ENCODE measurements around the gene TTC39A. TPM values are rescaled to one million over a fixed set of nuclear protein-coding genes. Genes with fewer than 3 reads are reported as not detected.

TTC39A gene
- total and polyA plus RNA-seq, 2 donors from 2014 or later, result 31.4 to 70.1 TPM

- Histone ChIP-seq H3K4me3 (ENCODE audit: low read length in 3 of 3) (no peak overlapping the region), H3K36me3 (ENCODE audit: control insufficient read depth in 2 of 3, insufficient read depth in 3 of 3, low read length in 3 of 3) (no peaks in the 10 kb centered on the region), H3K27ac (ENCODE audit: low read depth in 2 of 2, low read length in 2 of 2) (no peak overlapping the region), H3K27me3 (ENCODE audit: control insufficient read depth, insufficient read depth, low read length) (no peaks in the 10 kb centered on the region), H3K9me3 (ENCODE audit: control insufficient read depth in 2 of 3, insufficient read depth in 1 of 3, low read length in 3 of 3) (no peaks in the 10 kb centered on the region), H3K9ac (ENCODE audit: low read length in 3 of 3) (no peak overlapping the region), H3K4me1 (ENCODE audit: control insufficient read depth in 2 of 3, insufficient read depth in 2 of 3, low read depth in 1 of 3, low read length in 3 of 3) (peaks cover 0 to 19% (median 10%) of the 10 kb centered on the region in 3 donors)
- no peak for FAIRE-seq
- intact Hi-C loops (cut with DNase I), result no loop called here
- TF ChIP-seq CTCF (IDR thresholded peaks at IDR 0.05; ENCODE audit: borderline replicate concordance, extremely low read depth, insufficient read depth), result no peak
- DNase-seq, result no peak
These were observed 67.0 kb downstream of the TTC39A start for GRCh38 chr1:51263147-51263877.

DNA sequence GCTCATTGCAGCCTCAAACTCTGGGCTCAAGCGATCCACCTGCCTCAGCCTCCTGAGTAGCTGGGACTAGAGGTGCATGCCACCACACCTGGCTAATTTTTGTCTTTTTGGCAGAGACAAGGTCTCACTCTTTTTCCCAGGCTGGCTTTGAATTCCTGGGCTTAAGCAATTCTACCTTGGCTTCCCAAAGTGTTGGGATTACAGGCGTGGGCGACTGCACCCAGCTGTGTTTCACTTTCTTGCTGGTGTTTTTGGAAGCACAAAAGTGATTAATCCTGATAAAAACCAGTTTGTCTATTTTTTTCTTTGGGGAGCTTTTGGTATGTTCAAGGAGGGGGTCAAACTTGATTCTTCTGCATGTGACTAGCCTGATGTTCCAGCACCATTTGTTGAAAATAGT, 75.0 kb downstream of the TTC39A start:
- no peak for TF ChIP-seq CTCF (IDR thresholded peaks at IDR 0.05; ENCODE audit: borderline replicate concordance, extremely low read depth, insufficient read depth)
- no peak overlapping the region for H3K4me3 ChIP-seq (ENCODE audit: low read length in 3 of 3)
- H3K27ac ChIP-seq (ENCODE audit: low read depth in 2 of 2, low read length in 2 of 2), result no peak overlapping the region
- no peaks in the 10 kb centered on the region for H3K36me3 ChIP-seq (ENCODE audit: control insufficient read depth in 2 of 3, insufficient read depth in 3 of 3, low read length in 3 of 3)
- H3K9ac ChIP-seq (ENCODE audit: low read length in 3 of 3), result no peak overlapping the region
- H3K9me3 ChIP-seq (ENCODE audit: control insufficient read depth in 2 of 3, insufficient read depth in 1 of 3, low read length in 3 of 3), result no peaks in the 10 kb centered on the region
- peaks cover 0 to 24% (median 7%) of the 10 kb centered on the region in 3 donors for H3K4me1 ChIP-seq (ENCODE audit: control insufficient read depth in 2 of 3, insufficient read depth in 2 of 3, low read depth in 1 of 3, low read length in 3 of 3)
- intact Hi-C loops (cut with DNase I), result no loop called here
- DNase-seq (no peak), FAIRE-seq (no peak)
- no peaks in the 10 kb centered on the region for H3K27me3 ChIP-seq (ENCODE audit: control insufficient read depth, insufficient read depth, low read length)

DNA sequence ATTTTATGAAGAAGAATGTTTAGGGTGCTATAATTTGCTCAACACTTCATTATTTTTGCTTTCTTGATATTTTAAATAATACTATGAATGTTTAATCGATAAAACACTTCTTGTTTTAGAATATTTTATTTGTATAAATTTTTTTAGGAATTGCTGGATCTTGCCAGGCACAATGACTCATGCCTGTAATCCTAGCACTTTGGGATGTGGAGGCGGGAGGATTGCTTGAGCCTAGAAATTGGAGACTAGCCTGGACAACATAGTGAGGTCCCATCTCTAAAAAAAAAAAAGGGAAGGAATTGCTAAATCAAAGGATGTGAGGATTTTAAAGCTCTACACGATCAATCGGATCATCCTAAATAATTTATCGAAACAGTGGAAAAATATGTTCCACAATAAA, 76.7 kb downstream of the TTC39A start:
- Histone ChIP-seq H3K9me3 (ENCODE audit: control insufficient read depth in 2 of 3, insufficient read depth in 1 of 3, low read length in 3 of 3) (no peaks in the 10 kb centered on the region), H3K4me3 (ENCODE audit: low read length in 3 of 3) (no peak overlapping the region), H3K27ac (ENCODE audit: low read depth in 2 of 2, low read length in 2 of 2) (no peak overlapping the region), H3K27me3 (ENCODE audit: control insufficient read depth, insufficient read depth, low read length) (no peaks in the 10 kb centered on the region), H3K9ac (ENCODE audit: low read length in 3 of 3) (no peak overlapping the region), H3K4me1 (ENCODE audit: control insufficient read depth in 2 of 3, insufficient read depth in 2 of 3, low read depth in 1 of 3, low read length in 3 of 3) (peaks cover 0 to 12% (median under 1%) of the 10 kb centered on the region in 3 donors), H3K36me3 (ENCODE audit: control insufficient read depth in 2 of 3, insufficient read depth in 3 of 3, low read length in 3 of 3) (no peaks in the 10 kb centered on the region)
- TF ChIP-seq CTCF (IDR thresholded peaks at IDR 0.05; ENCODE audit: borderline replicate concordance, extremely low read depth, insufficient read depth), result no peak
- intact Hi-C loops (cut with DNase I), result no loop called here
- FAIRE-seq, result no peak
- DNase-seq, result no peak
